Body of pancreas (tissue), 4 donors: ENCODE measurements around the gene BMP6. TPM values are rescaled to one million over a fixed set of nuclear protein-coding genes. Genes with fewer than 3 reads are reported as not detected.

Source experiments
- ATAC-seq: fragments of 150-250 bp; one replicate; pipeline ENCODE4 v1.9.1; 2016
- DNase-seq, 4 donors: peaks; one replicate each; pipeline ENCODE4 v3.0.0-alpha.2; 2019
- H3K27ac ChIP-seq, 4 donors: fragments of 200-600 bp; sonication (generic); 1 replicate in 3 of 4; 2 replicates in 1 of 4; pipeline versions ENCODE4 v1.5.1 to v1.6.1; 2016 to 2019; ENCODE audit warnings: mild to moderate bottlenecking in 1 of 4, mixed read lengths in 1 of 4, moderate library complexity in 1 of 4
- H3K27me3 ChIP-seq, 2 donors: fragments of 200-600 bp; sonication (generic); one replicate each; pipeline ENCODE4 v1.6.0; 2016; ENCODE audit warnings: mild to moderate bottlenecking in 1 of 2
- H3K36me3 ChIP-seq, 2 donors: fragments of 200-600 bp; sonication (generic); replicated peaks in 1 of 2; 2 replicates each; pipeline ENCODE4 v1.5.1; 2016; ENCODE audit warnings: low read depth in 2 of 2; ENCODE audit not compliant: insufficient read depth in 1 of 2
- H3K4me1 ChIP-seq: fragments of 200-600 bp; sonication (generic); one replicate; pipeline ENCODE4 v1.6.0; 2016
- H3K4me3 ChIP-seq, 2 donors: fragments of 200-600 bp; sonication (generic); 1 replicate in 1 of 2; 2 replicates in 1 of 2; pipeline ENCODE4 v1.5.1; 2016 to 2019
- H3K9me3 ChIP-seq, 3 donors: fragments of 200-600 bp; sonication (generic); 1 replicate in 2 of 3; 2 replicates in 1 of 3; pipeline ENCODE4 v1.5.1; 2016
- CTCF ChIP-seq, 7 experiments: fragments of 450-650 bp in 4 of 7; fragments of 200-600 bp in 3 of 7; sonication (generic) in 3 of 7; IDR thresholded peaks; one replicate each; pipeline ENCODE4 v1.5.1; 2016 to 2019; ENCODE audit warnings: antibody characterized with exemption in 7 of 7
- POLR2A ChIP-seq, 3 donors: fragments of 450-650 bp; IDR thresholded peaks; one replicate each; pipeline ENCODE4 v1.6.1; 2016; ENCODE audit warnings: antibody characterized with exemption in 3 of 3, mild to moderate bottlenecking in 2 of 3
- WGBS, 2 donors: methylation state at CpG; one replicate each; pipeline ENCODE4 v1.1.5; 2017; 5-methylcytosine and 5-hydroxymethylcytosine counted together
- intact Hi-C: fragments of 100-400 bp; cut with DNase I; formaldehyde crosslinking; loops from one replicate; pipeline ENCODE4 v1.15.1; 2023
- total RNA-seq, 2 donors: library from RNA; depleted of rRNA; stranded (reverse); fragments of >200 nt; gene quantifications; one replicate each; pipeline ENCODE4 v1.1.0, GENCODE V29; 2016

BMP6 gene
- total RNA-seq, 2 donors from 2014 or later, result 1.6 to 1.8 TPM

- TF ChIP-seq CTCF (IDR thresholded peaks at IDR 0.05), result peak in 1 of 7 experiments; percentile 12
- peak in 1 of 3 donors; percentile 53 for TF ChIP-seq POLR2A (IDR thresholded peaks at IDR 0.05)
- DNase-seq (peak; percentile 70 to 80 (median 76)), ATAC-seq (peak; percentile 78)
- H3K4me3 ChIP-seq, result peak overlapping the region; percentile 57 to 60
- H3K27ac ChIP-seq, result peak overlapping the region; percentile 55 to 93 (median 82)
- H3K27me3 ChIP-seq, result no peaks in the 10 kb centered on the region
- no peaks in the 10 kb centered on the region for H3K36me3 ChIP-seq
- no peaks in the 10 kb centered on the region for H3K9me3 ChIP-seq
- intact Hi-C loops, result no loop called here
- H3K4me1 ChIP-seq, result peaks cover 53% of the 10 kb centered on the region
- 3 to 8% methylated on average over 18 to 47 of the region's 66 CpGs for WGBS, 2 donors
Measured at GRCh38 chr6:7909323-7910276, 183.7 kb downstream of the BMP6 start.

GRCh38 chr6:7910298-7910653 lies 184.4 kb downstream of the BMP6 start:
- Histone ChIP-seq H3K27me3 (no peaks in the 10 kb centered on the region), H3K36me3 (no peaks in the 10 kb centered on the region), H3K4me1 (peaks cover 47% of the 10 kb centered on the region), H3K4me3 (peak overlapping the region in 1 of 2 donors; percentile 60), H3K9me3 (no peaks in the 10 kb centered on the region), H3K27ac (peak overlapping the region; percentile 55 to 93 (median 82))
- intact Hi-C loops, result no loop called here
- 0% methylated on average over 43 of the region's 57 CpGs; no CpG with 5 or more reads in 1 of the 2 donors for WGBS, 2 donors
- no peak for DNase-seq
- ATAC-seq, result peak; percentile 52
- TF ChIP-seq POLR2A (IDR thresholded peaks at IDR 0.05) (no peak), CTCF (IDR thresholded peaks at IDR 0.05) (no peak)

GRCh38 chr6:7910654-7911344 lies 184.9 kb downstream of the BMP6 start, which contains the start of gene TXNDC5:
TXNDC5 (minus strand) TSS chr6:7910788; CDS start chr6:7910776, 12 bp downstream.
- DNase-seq, result peak; percentile 79 to 87 (median 82)
- ATAC-seq, result peak; percentile 90
- Histone ChIP-seq H3K9me3 (no peaks in the 10 kb centered on the region), H3K4me1 (peaks cover 42% of the 10 kb centered on the region), H3K36me3 (no peaks in the 10 kb centered on the region), H3K27ac (peak within 1 kb of the TSS; percentile 55 to 93 (median 82)), H3K4me3 (peak within 1 kb of the TSS; percentile 57 to 60), H3K27me3 (no peaks in the 10 kb centered on the region)
- intact Hi-C loops, result no loop called here
- TF ChIP-seq POLR2A (IDR thresholded peaks at IDR 0.05) (peak in 2 of 3 donors; percentile 40 to 48), CTCF (IDR thresholded peaks at IDR 0.05) (no peak)
- WGBS, 2 donors, result 4 to 5% methylated on average over 26 of the region's 75 CpGs

- no peak for ATAC-seq
- intact Hi-C loops, result no loop called here
- Histone ChIP-seq H3K4me1 (peaks cover 38% of the 10 kb centered on the region), H3K27me3 (no peaks in the 10 kb centered on the region), H3K27ac (peak overlapping the region in 3 of 4 donors; percentile 62 to 82 (median 67)), H3K4me3 (no peak overlapping the region), H3K36me3 (no peaks in the 10 kb centered on the region), H3K9me3 (no peaks in the 10 kb centered on the region)
- 85% methylated on average over 8 to 10 of the region's 11 CpGs for WGBS, 2 donors
- no peak for TF ChIP-seq CTCF (IDR thresholded peaks at IDR 0.05)
- TF ChIP-seq POLR2A (IDR thresholded peaks at IDR 0.05), result no peak
- no peak for DNase-seq
Measured at GRCh38 chr6:7911345-7911725, 185.4 kb downstream of the BMP6 start.
